Measurements from ENCODE around the gene ITGA1. TPM values are rescaled to one million over a fixed set of nuclear protein-coding genes. Genes with fewer than 3 reads are reported as not detected.

ITGA1 gene
- total and polyA plus RNA-seq, 2 of the 13 experiments (the other 11 are each of a cell fraction or from before 2014, with no cell fraction given) = 23.1 to 28.6 TPM

DNA sequence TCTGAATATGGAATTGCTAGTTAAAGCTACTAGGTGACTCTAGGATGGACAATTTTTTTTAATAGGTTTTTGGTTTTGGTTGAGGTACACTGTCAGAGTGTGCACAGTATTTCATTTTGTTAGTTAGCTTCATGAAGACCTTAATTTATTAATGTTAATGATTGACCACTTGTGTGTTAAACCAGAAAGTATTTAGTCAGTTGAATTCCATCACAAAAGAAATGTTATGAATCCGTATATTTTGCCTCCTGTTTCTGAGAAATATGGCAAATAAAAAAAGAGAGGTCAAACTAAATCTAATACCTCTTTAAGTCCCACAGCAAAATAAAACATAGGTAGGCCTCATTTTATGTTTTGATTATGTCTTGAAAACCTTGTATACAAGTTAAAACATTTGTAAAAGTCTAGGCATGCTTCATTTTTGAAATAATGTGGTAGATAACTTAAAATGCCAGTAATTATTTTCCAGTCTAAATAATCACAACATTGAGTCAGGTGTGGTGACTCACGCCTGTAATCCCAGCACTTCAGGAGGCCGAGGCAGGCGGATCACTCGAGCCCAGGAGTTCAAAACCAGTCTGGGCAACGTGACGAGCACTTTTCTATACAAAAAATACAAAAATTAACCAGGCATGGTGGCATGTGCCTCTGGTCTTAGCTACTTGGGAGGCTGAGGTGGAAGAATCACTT lies 50.8 kb downstream of the ITGA1 start (continued):
- TF ChIP-seq, protein P1, sequence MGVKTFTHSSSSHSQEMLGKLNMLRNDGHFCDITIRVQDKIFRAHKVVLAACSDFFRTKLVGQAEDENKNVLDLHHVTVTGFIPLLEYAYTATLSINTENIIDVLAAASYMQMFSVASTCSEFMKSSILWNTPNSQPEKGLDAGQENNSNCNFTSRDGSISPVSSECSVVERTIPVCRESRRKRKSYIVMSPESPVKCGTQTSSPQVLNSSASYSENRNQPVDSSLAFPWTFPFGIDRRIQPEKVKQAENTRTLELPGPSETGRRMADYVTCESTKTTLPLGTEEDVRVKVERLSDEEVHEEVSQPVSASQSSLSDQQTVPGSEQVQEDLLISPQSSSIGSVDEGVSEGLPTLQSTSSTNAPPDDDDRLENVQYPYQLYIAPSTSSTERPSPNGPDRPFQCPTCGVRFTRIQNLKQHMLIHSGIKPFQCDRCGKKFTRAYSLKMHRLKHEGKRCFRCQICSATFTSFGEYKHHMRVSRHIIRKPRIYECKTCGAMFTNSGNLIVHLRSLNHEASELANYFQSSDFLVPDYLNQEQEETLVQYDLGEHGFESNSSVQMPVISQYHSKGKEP (CRISPR knock-in tag; IDR thresholded peaks at IDR 0.05) = no peak
- TF ChIP-seq HNF4G (IDR thresholded peaks at IDR 0.05; ENCODE audit: borderline replicate concordance, low read depth, low read length) = no peak
- TF ChIP-seq HNF4G (CRISPR knock-in tag; IDR thresholded peaks at IDR 0.05; ENCODE audit: borderline replicate concordance, low read depth) = no peak
- TF ChIP-seq DPF2 (CRISPR knock-in tag; IDR thresholded peaks at IDR 0.05; ENCODE audit: borderline replicate concordance, low read depth) = no peak

DNA sequence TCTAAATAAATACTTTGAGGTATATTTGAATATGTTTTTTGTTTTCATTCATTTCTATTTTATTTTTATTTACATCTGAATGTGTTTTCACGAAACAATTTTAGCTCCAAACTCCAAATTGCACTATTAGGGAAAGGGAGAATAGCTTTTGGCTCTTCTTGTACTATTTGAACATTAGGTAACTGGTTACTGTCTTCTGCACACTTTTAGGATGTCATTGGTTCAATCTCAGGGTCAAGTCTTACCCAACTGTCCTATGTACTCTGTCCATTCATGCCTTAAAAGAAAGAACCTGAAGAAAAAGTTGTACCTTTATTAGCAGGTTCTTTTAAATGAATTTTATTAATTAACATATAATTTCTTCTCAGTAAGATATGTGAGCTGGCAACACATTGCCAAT lies 51.6 kb downstream of the ITGA1 start:
- no peaks in the 10 kb centered on the region for H3K27me3 ChIP-seq (ENCODE audit: control insufficient read depth in 1 of 2, insufficient read depth in 2 of 2, low read length in 2 of 2)
- H3K27ac ChIP-seq (ENCODE audit: extremely low read length, insufficient read depth, low read length) = no peak overlapping the region
- CTCF ChIA-PET (ENCODE audit: low intra/inter-chr PET ratio, low total read pairs) = no interaction called here
- DNase-seq (ENCODE audit: low spot score) (no peak), ATAC-seq (no peak), FAIRE-seq (no peak)
- TF ChIP-seq FOXO1 (CRISPR knock-in tag; IDR thresholded peaks at IDR 0.05) = no peak
- TF ChIP-seq CAMTA2 (CRISPR knock-in tag; IDR thresholded peaks at IDR 0.05; ENCODE audit: borderline replicate concordance) = no peak
- no peak for TF ChIP-seq PAX8 (CRISPR knock-in tag; IDR thresholded peaks at IDR 0.05; ENCODE audit: borderline replicate concordance)
- TF ChIP-seq, protein P2, sequence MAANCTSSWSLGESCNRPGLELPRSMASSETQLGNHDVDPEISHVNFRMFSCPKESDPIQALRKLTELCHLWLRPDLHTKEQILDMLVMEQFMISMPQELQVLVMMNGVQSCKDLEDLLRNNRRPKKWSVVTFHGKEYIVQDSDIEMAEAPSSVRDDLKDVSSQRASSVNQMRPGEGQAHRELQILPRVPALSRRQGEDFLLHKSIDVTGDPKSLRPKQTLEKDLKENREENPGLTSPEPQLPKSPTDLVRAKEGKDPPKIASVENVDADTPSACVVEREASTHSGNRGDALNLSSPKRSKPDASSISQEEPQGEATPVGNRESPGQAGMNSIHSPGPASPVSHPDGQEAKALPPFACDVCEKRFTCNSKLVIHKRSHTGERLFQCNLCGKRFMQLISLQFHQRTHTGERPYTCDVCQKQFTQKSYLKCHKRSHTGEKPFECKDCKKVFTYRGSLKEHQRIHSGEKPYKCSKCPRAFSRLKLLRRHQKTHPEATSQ (CRISPR knock-in tag; IDR thresholded peaks at IDR 0.05; ENCODE audit: borderline replicate concordance) = no peak
- TF ChIP-seq ARNT2 (CRISPR knock-in tag; IDR thresholded peaks at IDR 0.05; ENCODE audit: low read depth) = no peak
- no peak for TF ChIP-seq U2AF2 (IDR thresholded peaks at IDR 0.05; ENCODE audit: low read depth, low read length)
- H3K36me3 ChIP-seq (replicated peaks in 1 of 2; ENCODE audit: control insufficient read depth in 1 of 2, insufficient read depth in 2 of 2, low read length in 2 of 2) = no peaks in the 10 kb centered on the region
- in situ Hi-C loops (cut with HindIII; ENCODE audit: extremely low pct_ligation_motif_present, low pct_unique_long_range_greater_than_20kb) (no loop called here), intact Hi-C loops (cut with micrococcal nuclease; ENCODE audit: unreplicated experiment) (no loop called here)
- H3K4me3 ChIP-seq (replicated peaks in 1 of 3; ENCODE audit: insufficient read depth in 1 of 3, low read depth in 2 of 3, low read length in 3 of 3) = no peak overlapping the region
- no peak overlapping the region for H3K9ac ChIP-seq (ENCODE audit: insufficient read depth, low read depth, low read length)
- H3K79me2 ChIP-seq (ENCODE audit: insufficient read depth, low read length) = no peaks in the 10 kb centered on the region
- no peaks in the 10 kb centered on the region for H4K20me1 ChIP-seq (ENCODE audit: insufficient read depth, low read length)
- H3K4me2 ChIP-seq (ENCODE audit: low read depth, low read length) = no peak overlapping the region
- POLR2A ChIA-PET = no interaction called here
- no peak overlapping the region for H2AFZ ChIP-seq (ENCODE audit: low read length)
- WGBS (ENCODE audit: low lambda C conversion rate) = 96% methylated on average over 1 of the region's 1 CpG
- H3K4me1 ChIP-seq (ENCODE audit: insufficient read depth, low read length) = no peaks in the 10 kb centered on the region
- H3K9me3 ChIP-seq (ENCODE audit: low read length) = no peaks in the 10 kb centered on the region
- BruUV-seq (replicated peaks) = no TSS peak

All from HepG2 (cell line).